ENCODE measurements around the gene ASTN2.

GRCh38 chr9:116798521-116798920, 616.3 kb downstream of the ASTN2 start:
- no peak for TF ChIP-seq POLR2AphosphoS5 (IDR thresholded peaks at IDR 0.05; ENCODE audit: low read depth, low read length)
- no peak for TF ChIP-seq FOXP2 (optimal IDR thresholded peaks at IDR 0.05; ENCODE audit: borderline replicate concordance, extremely low read depth, extremely low read length, insufficient read depth)
- TF ChIP-seq, protein P1, sequence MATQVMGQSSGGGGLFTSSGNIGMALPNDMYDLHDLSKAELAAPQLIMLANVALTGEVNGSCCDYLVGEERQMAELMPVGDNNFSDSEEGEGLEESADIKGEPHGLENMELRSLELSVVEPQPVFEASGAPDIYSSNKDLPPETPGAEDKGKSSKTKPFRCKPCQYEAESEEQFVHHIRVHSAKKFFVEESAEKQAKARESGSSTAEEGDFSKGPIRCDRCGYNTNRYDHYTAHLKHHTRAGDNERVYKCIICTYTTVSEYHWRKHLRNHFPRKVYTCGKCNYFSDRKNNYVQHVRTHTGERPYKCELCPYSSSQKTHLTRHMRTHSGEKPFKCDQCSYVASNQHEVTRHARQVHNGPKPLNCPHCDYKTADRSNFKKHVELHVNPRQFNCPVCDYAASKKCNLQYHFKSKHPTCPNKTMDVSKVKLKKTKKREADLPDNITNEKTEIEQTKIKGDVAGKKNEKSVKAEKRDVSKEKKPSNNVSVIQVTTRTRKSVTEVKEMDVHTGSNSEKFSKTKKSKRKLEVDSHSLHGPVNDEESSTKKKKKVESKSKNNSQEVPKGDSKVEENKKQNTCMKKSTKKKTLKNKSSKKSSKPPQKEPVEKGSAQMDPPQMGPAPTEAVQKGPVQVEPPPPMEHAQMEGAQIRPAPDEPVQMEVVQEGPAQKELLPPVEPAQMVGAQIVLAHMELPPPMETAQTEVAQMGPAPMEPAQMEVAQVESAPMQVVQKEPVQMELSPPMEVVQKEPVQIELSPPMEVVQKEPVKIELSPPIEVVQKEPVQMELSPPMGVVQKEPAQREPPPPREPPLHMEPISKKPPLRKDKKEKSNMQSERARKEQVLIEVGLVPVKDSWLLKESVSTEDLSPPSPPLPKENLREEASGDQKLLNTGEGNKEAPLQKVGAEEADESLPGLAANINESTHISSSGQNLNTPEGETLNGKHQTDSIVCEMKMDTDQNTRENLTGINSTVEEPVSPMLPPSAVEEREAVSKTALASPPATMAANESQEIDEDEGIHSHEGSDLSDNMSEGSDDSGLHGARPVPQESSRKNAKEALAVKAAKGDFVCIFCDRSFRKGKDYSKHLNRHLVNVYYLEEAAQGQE (IDR thresholded peaks at IDR 0.05; ENCODE audit: insufficient read depth in 1 of 2, low read depth in 2 of 2, low read length in 2 of 2): no peak
- TF ChIP-seq SIN3A (IDR thresholded peaks at IDR 0.05; ENCODE audit: borderline replicate concordance, insufficient read depth, low read length): no peak
- no peak for TF ChIP-seq TAF1 (IDR thresholded peaks at IDR 0.05; ENCODE audit: borderline replicate concordance, insufficient read depth, low read length)

Measured in PFSK-1 (cell line).